GM19452 (cell line): ENCODE measurements around the gene FCRL1.

Source experiments
- ATAC-seq: cut with Tn5 transposase; IDR thresholded peaks from one replicate; pipeline ENCODE4 v1.9.1; 2021; ENCODE audit not compliant: unreplicated experiment

Gene FCRL1

DNA sequence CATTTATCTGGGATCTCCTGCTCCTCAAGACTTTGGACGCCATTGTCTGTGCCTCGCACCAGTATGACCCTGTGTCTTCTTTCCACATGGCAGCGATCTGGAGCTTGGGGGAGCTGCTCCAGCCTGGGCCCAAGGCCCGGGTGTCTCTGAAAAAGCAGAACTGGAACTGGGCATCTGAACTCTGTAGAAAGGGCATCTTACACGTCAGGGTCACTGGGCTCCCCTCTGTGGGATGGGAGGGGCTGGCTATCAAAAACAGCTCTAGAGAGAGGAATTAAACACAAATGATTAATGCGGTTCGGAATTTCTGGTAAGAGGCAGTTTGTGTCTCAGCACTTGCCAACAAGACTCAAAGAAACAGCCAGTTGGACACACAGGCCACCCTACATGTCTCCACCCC, 16.1 kb downstream of the FCRL1 start:
- ATAC-seq, result no peak

- no peak for ATAC-seq
Observed at GRCh38 chr1:157799996-157800395, 19.9 kb downstream of the FCRL1 start.

GRCh38 chr1:157798211-157798610, 21.7 kb downstream of the FCRL1 start:
- ATAC-seq, result no peak

DNA sequence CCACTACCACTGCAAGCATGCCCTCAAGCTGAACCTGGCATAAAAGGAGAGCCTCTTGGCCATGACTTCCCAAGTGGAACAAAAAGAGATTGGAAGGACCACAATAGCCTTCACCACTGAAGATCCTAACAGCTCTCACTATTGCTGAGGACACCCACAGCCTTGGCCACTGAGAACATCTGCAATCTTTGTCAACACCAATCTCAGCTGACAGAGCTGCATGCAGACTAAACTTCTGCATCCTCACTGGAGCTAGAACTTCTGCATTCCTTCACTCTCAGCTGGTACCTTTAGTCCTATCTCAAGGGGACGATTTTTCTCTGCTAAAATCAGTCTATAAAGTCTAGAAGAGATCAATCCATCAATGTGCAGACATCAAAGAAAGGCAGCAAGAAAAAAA, 34.7 kb downstream of the FCRL1 start:
- no peak for ATAC-seq

DNA sequence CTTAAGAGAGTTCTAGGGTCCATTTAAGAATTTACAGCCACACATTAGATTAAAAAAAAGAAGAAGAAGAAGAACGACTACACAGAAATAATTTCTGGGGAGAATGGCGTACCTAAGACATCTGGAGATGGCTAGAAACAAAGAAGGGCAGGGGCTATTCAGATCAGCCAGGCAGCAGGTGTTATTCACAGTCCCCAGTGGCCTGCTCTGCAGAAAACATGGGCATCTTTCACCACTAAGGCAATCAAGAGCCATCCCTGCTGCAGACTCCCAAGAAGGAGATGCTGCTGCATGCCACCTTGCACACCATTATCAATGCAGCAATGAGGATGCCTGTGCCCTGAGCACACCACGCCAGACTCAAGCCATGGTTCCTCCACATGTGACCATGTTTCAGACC, 35.1 kb downstream of the FCRL1 start:
- ATAC-seq, result no peak

DNA sequence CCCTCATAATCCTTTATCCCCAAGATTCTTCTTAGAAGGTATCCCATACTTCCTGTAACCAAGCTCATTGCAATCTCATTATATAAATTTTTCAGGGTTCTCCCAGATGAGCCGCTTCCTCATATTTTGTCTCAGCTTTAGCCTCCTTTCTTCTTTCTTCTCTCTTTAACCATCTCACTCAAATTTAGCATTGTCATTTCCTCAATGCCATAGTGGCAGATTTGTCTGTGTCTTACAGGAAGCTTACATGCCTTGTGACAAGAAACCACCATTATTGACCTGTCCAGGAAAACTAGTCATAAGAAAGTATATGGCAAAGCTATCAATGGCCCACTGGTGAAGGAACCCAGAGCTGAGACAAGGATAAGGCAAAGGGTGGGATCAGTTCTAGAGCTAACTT, 37.0 kb downstream of the FCRL1 start:
- ATAC-seq, result no peak

- peak; percentile 46 for ATAC-seq
Observed at GRCh38 chr1:157781048-157781447, 38.9 kb downstream of the FCRL1 start.

GRCh38 chr1:157776971-157777391, 42.9 kb downstream of the FCRL1 start, which contains the start of gene FCRL2:
TSS of gene FCRL2 (minus strand) at chr1:157777132. CDS start at chr1:157777073, 59 bp downstream.
- peak; percentile 69 for ATAC-seq

GRCh38 chr1:157775101-157775870, 44.6 kb downstream of the FCRL1 start:
- ATAC-seq, result no peak

DNA sequence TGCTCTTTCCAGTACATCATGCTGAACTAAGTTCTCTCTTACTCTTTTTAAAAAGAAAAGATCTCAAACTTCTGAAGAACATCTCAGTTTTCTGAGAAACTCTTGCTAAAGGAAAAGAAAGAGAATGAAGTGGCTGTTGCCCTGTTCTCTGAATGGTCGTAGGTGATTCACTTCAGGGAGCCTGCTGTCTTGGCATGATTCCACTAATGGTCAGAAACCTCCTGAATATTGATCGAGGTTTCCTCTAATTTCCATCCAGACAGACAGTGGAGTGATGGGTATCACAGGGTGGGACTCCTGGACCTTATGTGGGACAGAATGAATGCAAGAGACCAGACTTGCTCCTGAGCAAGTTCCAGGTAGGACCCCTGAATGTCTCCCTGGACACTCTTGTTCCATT, 45.5 kb downstream of the FCRL1 start:
- ATAC-seq, result no peak

- ATAC-seq, result no peak
Observed at GRCh38 chr1:157773493-157774350, 46.2 kb downstream of the FCRL1 start.

DNA sequence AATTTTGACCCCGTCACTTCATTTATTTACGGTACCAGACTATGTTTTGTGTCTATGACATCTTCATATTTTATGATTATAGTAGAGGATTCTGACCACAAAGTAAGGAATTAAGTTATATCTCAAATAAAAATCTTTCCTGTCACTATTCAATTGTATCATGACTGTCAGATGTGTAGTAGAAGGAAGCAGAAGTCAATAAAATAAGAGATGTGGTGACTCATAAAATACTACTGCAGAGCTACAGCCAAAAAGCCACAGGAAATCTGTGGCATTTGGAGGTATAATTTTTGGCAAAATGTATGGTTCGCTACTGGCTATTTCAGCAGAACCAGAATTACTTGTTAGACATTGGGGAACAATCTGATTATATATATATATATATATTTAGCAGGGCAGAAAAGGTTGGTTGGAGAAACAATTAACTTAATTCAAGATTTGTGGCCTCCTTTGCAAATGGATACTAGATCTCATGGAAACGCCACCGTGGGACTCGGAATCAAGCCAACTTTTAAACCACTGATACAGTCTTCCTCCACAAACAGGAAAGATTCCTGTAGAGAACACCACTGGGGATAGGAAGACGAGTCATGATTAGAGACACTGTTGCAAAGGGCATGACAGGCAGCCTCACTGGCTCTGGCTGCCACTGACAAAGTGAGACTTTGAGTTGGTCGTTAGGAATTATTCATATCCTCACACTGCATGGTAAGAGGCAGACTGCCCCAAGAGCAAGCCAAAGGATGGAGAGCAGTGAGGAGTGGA, 48.1 kb downstream of the FCRL1 start:
- no peak for ATAC-seq

DNA sequence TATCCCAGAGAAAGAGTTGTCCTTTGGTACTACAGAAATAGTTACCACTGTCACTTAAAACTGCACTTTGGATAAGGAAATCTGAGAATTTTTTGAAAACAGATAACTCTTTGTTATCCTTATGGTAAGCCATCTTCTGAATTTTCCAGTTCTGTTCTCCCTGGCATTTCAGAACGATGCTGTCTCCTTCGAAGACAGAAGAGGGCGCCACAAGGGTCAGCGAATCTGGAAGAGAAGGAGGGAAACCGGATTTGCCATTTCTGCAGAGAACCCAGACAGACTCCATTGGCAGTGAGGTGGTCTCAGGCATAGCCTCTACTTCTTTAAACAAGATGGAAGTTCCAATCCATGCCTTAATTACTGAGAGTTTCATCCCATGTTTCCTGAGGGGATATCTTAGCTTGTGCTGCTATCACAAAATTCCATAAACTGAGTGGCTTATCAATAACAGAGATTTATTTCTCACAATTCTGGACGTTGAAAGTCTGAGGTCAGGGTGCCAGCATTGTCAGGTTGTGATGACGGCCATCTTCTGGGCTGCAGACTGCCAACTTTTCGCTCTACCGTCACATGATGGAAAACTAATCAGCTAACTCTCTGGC, 49.4 kb downstream of the FCRL1 start:
- no peak for ATAC-seq

DNA sequence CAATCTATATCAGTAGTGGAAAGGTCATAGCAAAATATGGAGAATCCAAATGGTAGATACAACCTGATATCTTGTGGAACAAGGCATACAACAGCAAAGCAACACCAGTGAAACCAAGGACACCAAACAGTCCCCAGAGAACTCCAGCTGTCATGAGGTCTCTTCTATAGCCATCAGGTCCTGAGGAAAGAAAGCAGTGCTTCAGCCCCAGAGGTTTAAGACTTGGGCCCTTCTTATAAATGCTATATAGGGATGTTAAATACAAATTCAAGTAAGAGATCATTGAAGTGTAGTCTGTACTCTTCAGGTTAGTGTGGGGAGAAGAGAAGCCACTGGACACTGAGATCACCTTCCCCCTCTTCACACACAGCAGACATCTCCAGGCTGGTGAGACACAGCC, 53.1 kb downstream of the FCRL1 start:
- no peak for ATAC-seq

GRCh38 chr1:157758018-157758417, 61.9 kb downstream of the FCRL1 start:
- no peak for ATAC-seq

DNA sequence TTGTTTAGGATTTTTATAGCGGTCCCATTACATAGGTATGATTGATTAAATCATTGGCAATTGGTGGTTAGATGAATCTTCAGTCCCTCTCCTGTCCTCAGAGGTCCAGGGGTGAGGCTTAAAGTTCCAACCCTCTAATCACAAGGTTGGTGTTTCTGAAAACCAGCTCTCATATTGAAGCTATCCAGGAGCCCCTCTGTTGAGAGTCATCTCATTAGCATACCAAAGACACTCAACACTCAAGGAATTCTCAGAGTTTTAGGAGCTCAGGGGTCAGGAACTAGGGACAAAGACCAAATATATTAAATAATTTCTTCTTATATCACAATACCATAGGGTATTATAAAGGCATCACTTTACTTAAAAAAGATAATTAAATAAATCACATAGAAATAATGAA, 66.3 kb downstream of the FCRL1 start:
- ATAC-seq, result no peak

DNA sequence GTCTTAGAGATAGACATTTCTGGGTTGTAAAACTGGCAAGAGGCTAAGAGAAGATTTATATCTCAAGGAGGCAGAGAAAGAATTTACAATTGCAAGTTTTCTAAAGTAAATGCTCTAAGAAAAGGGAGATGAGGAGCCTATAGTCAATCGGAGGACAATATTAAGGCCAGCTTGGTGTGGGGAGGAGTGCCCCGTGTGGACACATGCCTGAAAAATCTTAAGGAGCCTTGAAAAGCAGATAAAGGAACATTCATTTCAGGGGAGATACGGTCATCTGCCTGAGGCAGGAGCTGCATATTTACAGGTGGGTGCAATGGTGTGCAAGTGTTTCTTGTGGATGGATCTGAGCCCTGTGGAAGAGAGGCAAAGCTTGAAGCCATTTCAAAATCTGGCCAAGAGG, 68.6 kb downstream of the FCRL1 start:
- no peak for ATAC-seq

GRCh38 chr1:157748262-157748817, 71.6 kb downstream of the FCRL1 start:
- ATAC-seq, result no peak
